K562 (cell line): ENCODE data around the gene UBE2O. TPM values are rescaled to one million over a fixed set of nuclear protein-coding genes. Genes with fewer than 3 reads are reported as not detected.

Source experiments
- ARNT ChIP-seq, 2 experiments: fragments of 450-650 bp; IDR thresholded peaks; 2 replicates each; pipeline ENCODE4 v1.6.1; 2016; ENCODE audit warnings: mild to moderate bottlenecking in 1 of 2
- ATF1 ChIP-seq, 2 experiments: fragments of 450-650 bp in 1 of 2; IDR thresholded peaks; 2 replicates each; pipeline ENCODE4 v1.6.1; 2016; ENCODE audit warnings: missing compliant biosample characterization in 1 of 2, missing genetic modification characterization in 1 of 2
- JUND ChIP-seq, 2 experiments: IDR thresholded peaks; 2 replicates in 1 of 2; 3 replicates in 1 of 2; pipeline ENCODE4 v1.6.1; 2011; ENCODE audit warnings: borderline replicate concordance in 2 of 2, low read depth in 2 of 2, low read length in 2 of 2, improper control_type of control experiment in 1 of 2, missing biosample characterization in 1 of 2, missing genetic modification characterization in 1 of 2, missing genetic modification reagents in 1 of 2
- MECOM ChIP-seq: fragments of 250-450 bp; sonication (Bioruptor Pico); IDR thresholded peaks from 2 replicates; pipeline ENCODE4 v1.8.0; 2022; ENCODE audit warnings: inconsistent platforms
- MEF2D ChIP-seq: conservative IDR thresholded peaks from 2 replicates; pipeline ENCODE4 v1.6.1; 2016; ENCODE audit warnings: low read depth, missing genetic modification characterization, missing compliant biosample characterization
- MTA3 ChIP-seq: fragments of 450-650 bp; formaldehyde crosslinking; IDR thresholded peaks from 2 replicates; pipeline ENCODE4 v1.6.1; 2017; ENCODE audit warnings: mild to moderate bottlenecking, borderline replicate concordance
- NBN ChIP-seq: fragments of 450-650 bp; IDR thresholded peaks from 2 replicates; pipeline ENCODE4 v1.6.1; 2016; ENCODE audit warnings: low read depth, mild to moderate bottlenecking
- NFE2L1 ChIP-seq: fragments of 450-650 bp; IDR thresholded peaks from 2 replicates; pipeline ENCODE4 v1.6.1; 2016; ENCODE audit warnings: missing genetic modification characterization, low read depth, mild to moderate bottlenecking, missing compliant biosample characterization, moderate library complexity, borderline replicate concordance
- NFIC ChIP-seq: fragments of 450-650 bp; IDR thresholded peaks from 2 replicates; pipeline ENCODE4 v1.6.1; 2017; ENCODE audit warnings: mild to moderate bottlenecking, inconsistent platforms
- NONO ChIP-seq, 2 experiments: fragments of 200-400 bp in 1 of 2; fragments of 450-650 bp in 1 of 2; formaldehyde crosslinking in 1 of 2; IDR thresholded peaks; 2 replicates each; pipeline ENCODE4 v1.6.1; 2017; ENCODE audit warnings: low read depth in 2 of 2, mild to moderate bottlenecking in 2 of 2, moderate library complexity in 2 of 2, low read length in 1 of 2
- PYGO2 ChIP-seq: fragments of 450-650 bp; IDR thresholded peaks from 2 replicates; pipeline ENCODE4 v1.6.1; 2016; ENCODE audit warnings: mild to moderate bottlenecking, missing genetic modification characterization, moderate library complexity, missing compliant biosample characterization
- SNIP1 ChIP-seq: fragments of 450-650 bp; IDR thresholded peaks from 2 replicates; pipeline ENCODE4 v1.7.1; 2017; ENCODE audit warnings: low read depth, mild to moderate bottlenecking
- TRIM28 ChIP-seq: fragments of 450-650 bp; IDR thresholded peaks from 2 replicates; pipeline ENCODE4 v1.6.1; 2017
- ZBTB49 ChIP-seq: sonication (generic); formaldehyde crosslinking; IDR thresholded peaks from 2 replicates; pipeline ENCODE4 v1.8.0; 2022; ENCODE audit warnings: missing genetic modification reagents, mild to moderate bottlenecking, borderline replicate concordance
- ZNF316 ChIP-seq: fragments of 450-650 bp; IDR thresholded peaks from 2 replicates; pipeline ENCODE4 v1.6.1; 2016
- ZNF384 ChIP-seq: IDR thresholded peaks from 2 replicates; pipeline ENCODE4 v1.6.1; 2012; ENCODE audit warnings: low read depth, low read length, improper control_type of control experiment
- polyA plus RNA-seq, 8 experiments: library from polyadenylated mRNA; depleted of rRNA in 4 of 8; stranded (reverse) in 5 of 8; unstranded in 3 of 8; fragments of >200 nt; fragmentation: Nextera tagmentation in 2 of 8; fragmentation: Illumina TruSeq in 1 of 8; extraction: Ambion mirVana in 2 of 8; extraction: Trizol in 1 of 8; gene quantifications; 2 replicates each; pipeline versions ENCODE4 v1.2.1 to v1.2.3, GENCODE V29; 2011 to 2014; ENCODE audit warnings: inconsistent platforms in 1 of 8, missing spikeins in 1 of 8
- total RNA-seq, 7 experiments: library from RNA; depleted of rRNA in 6 of 7; stranded (reverse); fragments of >200 nt in 6 of 7; fragmentation: Illumina TruSeq in 2 of 7; extraction: Trizol in 2 of 7; gene quantifications; 2 replicates each; pipeline versions ENCODE4 v1.2.1 to v1.2.3, GENCODE V29; 2011 to 2021; ENCODE audit warnings: low replicate concordance in 1 of 7
- TF ChIP-seq, protein P1 (sequence below): fragments of 250-450 bp; sonication (Bioruptor Pico); IDR thresholded peaks from 2 replicates; pipeline ENCODE4 v1.8.0; 2021; ENCODE audit warnings: moderate library complexity, mild to moderate bottlenecking, inconsistent platforms

UBE2O gene
- total and polyA plus RNA-seq, 9 of the 15 experiments (the other 6 are each of a cell fraction or from before 2014, with no cell fraction given) = 1.6 to 39.7 (median 13.3) TPM

DNA sequence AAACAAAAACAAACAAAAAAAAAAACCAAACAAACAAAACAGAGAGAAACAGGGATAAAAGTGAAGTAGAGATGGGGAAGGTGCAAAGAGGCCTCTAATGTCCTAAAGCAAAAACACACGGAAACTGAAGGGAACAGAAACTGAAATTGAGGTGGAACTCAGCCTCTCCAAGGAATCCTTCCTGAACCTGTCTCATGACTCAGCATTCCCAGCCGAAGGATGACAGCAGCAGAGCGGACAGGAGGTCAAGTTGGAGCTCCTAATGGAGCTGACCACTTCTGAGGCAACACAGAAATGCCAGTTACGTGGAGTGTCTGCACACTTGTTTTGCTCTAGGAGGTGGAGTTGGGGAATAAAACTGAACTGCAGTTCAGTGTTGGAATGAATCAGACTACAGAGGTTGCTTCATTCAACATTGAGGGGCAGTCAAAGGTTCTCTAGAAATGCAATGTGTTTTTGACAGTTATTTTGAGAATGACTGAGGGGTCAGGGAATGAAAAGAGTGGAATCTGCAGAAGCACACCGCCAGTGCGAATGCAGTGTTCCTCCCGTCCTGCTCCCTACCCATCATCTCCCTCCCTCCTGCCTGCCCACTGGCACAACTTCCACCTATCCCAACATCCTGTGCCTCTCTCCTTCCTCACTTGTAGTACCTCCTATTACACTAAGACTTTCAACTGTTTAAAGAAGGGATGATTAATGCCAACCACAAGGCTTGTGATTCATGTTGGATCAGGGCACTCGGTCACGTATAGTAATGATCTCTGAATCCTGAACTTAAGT, 6.3 kb downstream of the UBE2O start (continued):
- TF ChIP-seq JUND (IDR thresholded peaks at IDR 0.05; ENCODE audit: borderline replicate concordance, low read depth, low read length) (peak; percentile 71; the same call in 1 of the 2 replicates), JUND (tag; IDR thresholded peaks at IDR 0.05; ENCODE audit: borderline replicate concordance, low read depth, low read length) (peak; percentile 54; the same call in 1 of the 3 replicates), NBN (peak; percentile 49), SNIP1 (0 out of 2 replicates have a peak, but pooled peaks have one; percentile 52), ZNF316 (peak; percentile 98), MECOM (no peak), PYGO2 (no peak), MEF2D (tag) (no peak), NONO (IDR thresholded peaks at IDR 0.05; ENCODE audit: low read depth in 2 of 2, low read length in 1 of 2) (no peak), ARNT (IDR thresholded peaks at IDR 0.05) (0 out of 4 replicates have a peak, but pooled peaks of 1 of the 2 experiments have one; percentile 24), MTA3 (0 out of 2 replicates have a peak, but pooled peaks have one; percentile 23), TRIM28 (no peak), ATF1 (CRISPR knock-in tag; IDR thresholded peaks at IDR 0.05) (no peak), ATF1 (tag; IDR thresholded peaks at IDR 0.05) (no peak), ZBTB49 (CRISPR knock-in tag) (no peak), ZNF384 (no peak), NFE2L1 (peak; percentile 90), NFIC (0 out of 2 replicates have a peak, but pooled peaks have one; percentile 5)
- TF ChIP-seq, protein P1, sequence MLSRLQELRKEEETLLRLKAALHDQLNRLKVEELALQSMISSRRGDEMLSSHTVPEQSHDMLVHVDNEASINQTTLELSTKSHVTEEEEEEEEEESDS (CRISPR knock-in tag) = no peak
